LoVo (cell line): ENCODE data around the gene FBXW2.

Experiments used
- DNase-seq: peaks from one replicate; pipeline ENCODE4 v3.0.0-alpha.2; 2016; ENCODE audit warnings: low spot score

FBXW2 gene

DNA sequence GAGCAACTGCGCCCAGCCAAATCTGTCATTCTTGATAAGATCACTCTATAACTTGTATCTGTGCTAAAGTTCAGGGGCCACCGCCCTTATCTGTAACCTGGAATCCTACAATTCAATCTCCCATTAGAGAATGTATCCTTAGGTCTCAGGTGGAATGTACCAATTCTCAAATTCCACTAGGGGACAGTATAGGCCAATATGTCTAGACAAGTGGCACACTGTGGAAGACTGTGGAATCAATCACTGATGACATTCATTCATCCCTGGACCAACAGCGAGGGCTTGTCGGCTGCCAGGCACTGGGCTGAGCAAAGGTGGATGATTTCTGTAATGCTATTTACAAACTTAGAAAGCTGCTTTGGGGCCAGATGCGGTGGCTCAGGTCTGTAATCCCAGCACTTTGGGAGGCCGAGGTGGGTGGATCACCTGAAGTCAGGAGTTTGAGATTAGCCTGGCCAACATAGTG lies 50.2 kb downstream of the FBXW2 start:
- DNase-seq = peak; percentile 30

DNA sequence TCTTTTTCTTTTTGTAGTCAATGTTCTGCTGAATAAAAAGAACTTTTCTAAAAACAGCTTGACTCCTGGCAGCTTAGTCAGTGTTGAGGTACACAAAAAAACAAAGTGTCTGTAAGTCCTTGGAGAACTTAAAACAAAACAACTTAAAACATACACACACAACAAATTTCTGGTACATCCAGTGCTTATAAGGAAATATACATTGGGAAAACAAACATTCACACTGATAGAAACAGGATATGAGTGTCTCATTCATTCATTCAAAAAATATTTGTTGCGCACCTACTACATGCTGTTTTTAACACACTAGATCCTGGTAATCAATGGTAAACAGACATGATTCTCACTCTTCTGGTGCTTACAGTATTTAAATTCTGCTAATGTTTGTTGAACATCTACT lies 51.5 kb downstream of the FBXW2 start:
- DNase-seq = no peak

DNA sequence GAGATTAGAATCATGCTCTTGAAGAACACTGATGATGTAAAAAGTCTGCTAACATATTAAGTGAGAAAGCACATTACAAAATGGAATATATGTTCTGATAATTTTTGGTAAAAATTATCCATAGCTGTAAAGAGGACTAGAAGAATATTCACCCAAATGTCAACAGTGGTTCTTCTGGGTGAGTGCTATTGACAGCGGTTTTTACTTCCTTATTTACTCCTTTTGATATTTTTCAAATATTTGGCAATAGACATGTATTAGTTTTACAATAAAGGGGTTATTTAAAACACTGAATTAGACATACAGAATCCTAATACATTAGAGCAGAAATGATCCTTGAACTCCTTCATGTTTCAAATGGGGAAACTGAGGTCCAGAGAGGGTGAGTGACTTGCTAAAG lies 52.0 kb downstream of the FBXW2 start:
- DNase-seq = no peak

DNA sequence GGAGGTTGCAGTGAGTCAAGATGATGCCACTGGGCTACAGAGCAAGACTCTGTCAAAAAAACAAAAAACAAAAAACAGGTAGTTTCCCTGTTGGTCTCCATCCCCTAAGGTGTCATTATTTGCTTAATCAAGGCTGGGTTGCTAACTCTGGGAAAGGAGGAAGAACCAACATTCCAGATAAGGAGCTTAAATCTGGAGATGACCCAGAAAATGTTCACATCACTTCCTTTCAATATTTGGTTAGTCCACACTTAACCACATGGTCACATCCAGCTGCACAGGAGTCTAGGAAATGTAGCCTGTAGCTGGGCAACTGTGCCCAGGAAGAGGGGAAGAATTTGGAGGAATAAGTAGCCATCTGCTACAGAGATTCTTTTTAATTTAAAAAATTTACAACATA lies 53.1 kb downstream of the FBXW2 start:
- no peak for DNase-seq

DNA sequence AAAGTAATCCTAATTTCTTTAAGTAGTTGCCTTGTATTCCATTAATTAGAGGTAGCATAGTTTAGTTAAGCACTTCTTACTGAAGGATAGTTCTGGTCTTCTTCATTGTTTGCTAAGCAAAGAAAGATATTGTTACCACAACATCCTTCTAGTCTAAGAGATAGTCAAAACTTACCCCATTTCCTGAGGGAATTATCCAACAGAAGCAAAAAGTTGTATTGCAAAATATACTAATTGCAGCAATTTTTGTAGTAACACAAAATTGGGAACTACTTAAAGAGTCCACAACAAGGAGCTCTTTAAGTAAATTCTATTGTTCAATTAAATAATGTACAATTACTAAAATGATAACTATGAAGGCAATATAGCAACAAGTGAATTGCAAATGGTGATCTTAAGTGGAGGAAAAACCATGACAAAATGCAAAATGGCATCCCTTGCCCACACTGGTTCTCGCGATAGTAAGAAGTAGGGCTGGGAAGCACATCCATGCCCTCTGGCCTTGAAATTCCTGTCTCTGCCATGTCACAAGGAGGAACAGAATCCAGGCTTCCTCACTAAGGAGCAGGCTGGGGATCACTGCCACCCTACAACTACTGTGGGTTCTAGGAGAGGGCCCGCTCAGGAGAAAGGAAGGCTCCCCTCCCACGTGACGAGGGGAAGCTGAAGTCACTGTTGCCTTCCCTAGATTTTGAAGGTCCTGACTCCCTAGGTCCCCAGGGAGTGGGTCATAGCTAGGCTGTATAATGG lies 55.6 kb downstream of the FBXW2 start:
- DNase-seq = no peak

DNA sequence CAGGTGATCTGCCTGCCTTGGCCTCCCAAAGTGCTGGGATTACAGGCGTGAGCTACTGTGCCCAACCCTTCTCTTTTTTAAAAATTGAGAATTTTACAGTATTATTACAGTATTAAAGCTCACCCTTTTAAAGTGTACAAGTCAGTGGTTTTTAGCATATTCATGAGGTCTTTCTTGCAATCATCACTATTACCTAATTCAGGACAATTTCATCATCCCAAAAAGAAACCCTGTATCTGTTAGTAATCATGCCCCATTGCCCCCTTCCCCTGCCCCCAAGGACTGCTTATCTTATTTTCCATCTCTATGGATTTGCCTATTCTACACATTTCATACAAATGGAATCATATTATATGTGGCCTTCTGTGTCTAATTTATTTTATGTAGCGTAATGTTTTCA lies 56.3 kb downstream of the FBXW2 start:
- DNase-seq = no peak

DNA sequence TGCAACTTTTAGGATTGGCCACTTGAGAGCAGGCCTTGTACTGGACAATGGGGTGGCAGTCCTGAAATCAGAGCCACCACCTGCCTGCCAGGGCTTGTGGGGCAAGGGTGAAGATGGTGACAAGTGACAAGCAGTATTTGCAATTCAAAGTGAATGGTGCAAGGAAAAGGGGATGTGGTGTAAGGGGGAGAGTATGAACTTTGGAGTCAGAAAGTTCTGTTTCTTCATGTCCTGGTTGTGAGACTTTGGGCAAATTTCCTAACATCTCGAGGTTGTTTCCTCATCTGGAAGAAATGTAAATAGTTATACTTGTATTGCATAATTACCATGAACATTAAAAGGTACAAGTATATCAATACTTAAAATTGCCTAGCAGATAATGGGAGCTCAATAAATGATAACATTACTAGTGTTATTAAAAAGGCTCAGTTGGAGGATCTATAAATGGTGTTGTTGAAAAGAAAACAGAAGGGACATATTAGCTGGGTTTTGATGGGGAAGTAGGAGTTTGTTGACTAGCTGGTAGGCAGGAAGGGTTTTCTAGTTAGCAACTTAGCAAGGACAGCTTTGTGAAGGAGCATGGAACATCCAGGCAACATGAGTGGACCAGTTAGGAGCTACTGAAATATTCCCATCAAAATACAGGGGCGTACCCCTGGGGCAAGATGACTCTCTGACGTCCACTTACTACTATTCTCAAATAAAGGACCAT lies 57.6 kb downstream of the FBXW2 start:
- no peak for DNase-seq

DNA sequence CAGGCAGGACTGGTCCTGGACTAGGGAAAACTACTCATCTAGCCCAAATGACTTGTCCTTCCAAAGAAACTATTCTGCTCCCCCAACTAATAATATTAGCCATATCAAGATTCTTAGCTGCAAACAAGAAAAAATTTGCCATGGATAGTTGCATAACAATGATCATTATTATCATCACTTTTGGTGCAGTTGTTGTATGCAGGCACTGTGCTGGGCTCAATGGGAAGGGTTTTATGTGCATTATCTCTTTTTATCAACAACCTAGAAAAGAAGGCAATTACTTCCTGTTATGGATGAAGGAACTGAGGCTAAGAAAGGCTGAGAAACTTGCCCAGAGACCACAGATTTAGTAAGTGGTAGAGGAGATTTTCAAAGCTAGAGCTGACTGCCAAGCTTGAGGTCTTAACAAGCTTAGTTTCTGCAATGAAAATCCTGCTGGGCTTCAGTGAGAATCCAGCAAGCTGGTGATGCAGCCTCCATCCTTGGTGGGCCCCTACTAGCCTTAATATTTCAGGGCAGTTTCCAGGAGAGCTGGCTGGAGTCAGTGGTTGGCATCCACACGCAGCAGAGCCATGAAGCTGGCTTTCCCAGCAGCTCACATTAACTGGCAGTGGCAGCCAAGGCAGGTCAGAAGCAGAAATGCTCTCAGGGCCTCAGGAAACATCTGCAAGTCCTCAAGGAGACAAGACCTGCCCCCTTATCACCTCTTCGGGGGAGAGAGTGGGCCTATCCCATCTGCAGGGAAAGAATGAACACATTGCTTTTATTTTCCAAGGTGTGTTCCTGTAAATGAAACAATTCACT lies 58.4 kb downstream of the FBXW2 start:
- DNase-seq = no peak

DNA sequence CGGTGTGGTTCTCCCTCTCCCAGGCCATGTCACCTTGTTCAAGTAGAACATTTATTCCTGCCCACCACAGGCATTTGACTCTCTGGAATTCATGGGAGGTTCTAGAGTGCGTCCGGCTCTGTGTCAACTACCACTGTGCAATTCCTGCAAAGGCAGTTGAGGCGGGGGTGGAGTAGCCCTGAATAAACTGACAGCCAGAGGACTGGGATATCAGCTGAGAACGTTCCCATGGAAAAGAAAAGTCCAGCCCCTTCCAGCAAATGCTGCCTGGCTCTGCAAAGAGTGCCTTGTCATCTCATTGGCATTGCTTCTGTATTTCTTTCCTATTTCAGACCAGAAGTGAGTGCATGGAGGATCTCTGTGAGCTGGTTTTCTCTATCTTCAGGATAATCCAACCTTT lies 60.0 kb downstream of the FBXW2 start:
- DNase-seq = no peak

DNA sequence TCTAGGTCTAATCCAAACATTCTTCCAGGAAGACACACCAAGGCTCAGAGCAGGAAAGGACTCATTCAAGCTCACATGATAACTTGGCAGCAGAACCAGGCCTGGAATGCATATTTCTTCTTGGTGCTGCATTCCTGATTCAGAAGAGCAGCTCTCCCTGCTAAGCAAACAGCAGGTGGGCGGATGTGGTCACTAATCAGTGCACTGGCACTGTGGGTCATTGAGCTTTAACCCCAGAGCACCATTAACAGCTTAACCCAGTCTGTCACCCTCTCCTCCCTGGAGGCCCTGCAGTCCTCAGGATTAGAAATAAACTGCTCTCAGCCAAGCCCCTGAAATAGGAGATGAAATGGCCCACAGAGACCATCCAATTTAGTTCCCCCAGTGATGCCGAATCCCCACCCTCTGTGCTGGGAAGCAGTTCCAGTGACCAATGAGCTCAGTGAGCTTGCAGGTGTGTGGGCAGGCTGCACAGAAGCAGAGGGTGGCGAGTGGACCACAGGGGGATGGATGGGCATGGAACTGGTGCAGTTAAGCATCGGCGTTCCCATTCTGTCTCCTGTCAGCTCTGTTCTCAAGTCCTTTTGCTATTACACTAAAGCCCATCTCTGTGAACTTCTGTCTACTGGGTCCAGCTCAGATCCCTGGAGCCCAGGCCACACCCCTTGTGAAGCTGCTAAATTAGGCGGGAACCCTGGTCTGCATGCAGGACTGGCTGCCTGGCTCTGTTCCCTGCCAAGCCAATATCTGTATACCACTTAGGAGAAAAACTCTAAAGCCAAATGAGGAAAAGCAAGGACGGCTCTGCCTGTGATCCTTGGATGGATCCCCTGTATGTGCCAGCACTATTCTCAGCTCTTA lies 62.3 kb downstream of the FBXW2 start:
- no peak for DNase-seq

DNA sequence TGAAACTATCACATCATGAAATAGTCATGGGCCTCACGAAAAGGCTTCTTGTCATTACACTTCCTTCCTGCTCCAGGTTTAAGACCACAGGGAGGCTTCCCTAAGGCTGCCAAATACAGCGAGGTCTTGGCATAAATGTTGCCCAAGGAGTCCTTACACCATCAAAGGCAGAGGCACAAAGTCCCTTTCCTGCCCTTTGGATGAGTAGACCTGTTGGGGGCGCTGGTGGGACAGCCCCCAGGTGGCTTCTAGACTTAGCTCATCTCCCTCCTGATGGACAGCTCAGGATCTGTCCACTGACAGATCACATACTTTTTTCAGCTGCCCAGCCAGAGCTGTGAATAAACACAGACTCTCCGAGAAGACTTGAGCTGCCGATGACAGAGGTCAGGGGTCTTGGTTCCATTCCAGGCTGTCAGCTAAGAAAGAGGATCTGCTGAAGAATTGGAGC lies 63.4 kb downstream of the FBXW2 start:
- DNase-seq = no peak

DNA sequence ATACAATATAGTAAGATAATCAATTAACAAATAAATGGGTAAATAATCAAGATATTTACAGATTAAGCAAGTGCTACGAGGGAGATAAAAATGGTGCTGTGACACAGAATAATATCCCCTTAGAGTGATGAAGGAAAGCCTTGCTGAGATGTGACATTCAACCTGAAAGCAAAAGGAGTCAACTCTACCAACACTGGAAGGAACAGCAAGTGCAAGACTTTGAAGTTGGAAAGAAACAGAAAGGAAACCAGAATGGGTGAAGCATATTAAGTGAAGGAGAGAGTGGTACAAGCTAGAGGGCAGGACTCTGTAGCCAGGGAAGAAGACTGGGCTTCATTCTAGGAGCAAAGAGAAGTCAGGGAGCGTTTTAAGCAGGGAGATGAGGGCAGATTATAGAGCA lies 66.7 kb downstream of the FBXW2 start:
- no peak for DNase-seq

DNA sequence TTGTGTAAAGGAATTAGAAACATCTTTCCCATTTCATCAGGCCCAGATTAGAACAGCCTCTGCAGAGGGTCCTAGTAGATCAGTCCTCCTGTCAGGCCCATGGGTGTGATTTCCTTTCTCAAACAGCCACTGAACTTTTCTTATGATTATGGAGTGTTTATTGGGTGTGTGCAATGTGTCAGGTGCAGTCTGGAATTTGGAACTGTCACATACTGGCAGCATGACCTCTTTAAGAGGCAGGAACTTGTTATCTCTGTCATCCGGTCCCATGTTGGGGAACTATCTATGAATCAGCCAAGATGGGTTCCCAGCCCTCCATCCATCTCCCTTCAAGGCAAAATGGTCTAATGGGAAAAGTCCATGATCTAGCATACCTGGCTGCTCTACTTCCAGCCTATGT lies 67.3 kb downstream of the FBXW2 start:
- no peak for DNase-seq

DNA sequence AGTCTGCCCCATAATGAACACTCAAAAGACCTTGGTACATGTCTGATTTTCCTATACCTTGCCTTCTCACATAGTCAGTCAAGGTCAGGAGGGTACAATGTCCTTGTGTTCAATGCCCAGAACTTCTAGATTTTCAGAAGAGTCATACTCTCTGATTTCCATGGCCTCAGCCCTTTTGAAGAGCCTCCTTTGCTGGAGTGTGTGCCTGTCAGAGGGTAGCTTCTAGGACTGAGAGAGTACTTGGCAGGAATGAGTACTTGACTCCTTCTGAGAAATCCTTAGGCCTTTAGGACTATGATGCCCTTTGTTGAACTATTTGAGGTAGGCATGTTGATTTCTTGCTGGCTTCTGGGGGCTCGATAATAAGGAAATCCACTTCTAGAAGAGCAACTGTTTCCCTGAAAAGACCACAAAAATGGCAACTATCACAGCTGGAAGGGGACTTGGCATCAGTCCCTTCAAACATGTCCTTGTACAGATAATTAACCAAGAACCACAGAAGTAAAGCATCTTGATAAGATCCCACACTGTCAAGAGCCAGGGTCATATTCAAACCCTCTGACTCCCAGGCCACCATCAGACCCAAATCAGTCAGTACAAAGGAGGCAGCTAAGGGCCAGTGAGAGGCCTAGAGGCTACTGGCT lies 68.3 kb downstream of the FBXW2 start:
- DNase-seq = no peak

DNA sequence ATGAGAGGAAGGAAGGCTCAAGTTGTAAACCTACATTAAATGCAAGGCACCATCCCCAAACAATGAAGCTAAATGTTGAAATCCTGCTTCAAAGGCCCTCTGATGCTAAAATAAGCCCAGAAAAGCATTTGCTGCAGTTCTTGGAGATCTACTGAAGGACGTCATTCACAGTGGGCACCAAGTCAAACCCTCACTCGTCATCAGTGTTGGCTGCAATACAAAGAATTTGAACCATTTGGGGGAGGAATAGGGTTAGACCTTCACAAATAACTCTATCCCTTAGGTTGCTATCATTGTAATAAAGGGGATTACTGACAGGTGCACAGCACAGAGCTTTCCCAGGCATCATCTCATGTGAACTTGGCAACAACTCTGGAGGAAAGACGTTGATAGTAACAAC lies 69.7 kb downstream of the FBXW2 start:
- DNase-seq = no peak

DNA sequence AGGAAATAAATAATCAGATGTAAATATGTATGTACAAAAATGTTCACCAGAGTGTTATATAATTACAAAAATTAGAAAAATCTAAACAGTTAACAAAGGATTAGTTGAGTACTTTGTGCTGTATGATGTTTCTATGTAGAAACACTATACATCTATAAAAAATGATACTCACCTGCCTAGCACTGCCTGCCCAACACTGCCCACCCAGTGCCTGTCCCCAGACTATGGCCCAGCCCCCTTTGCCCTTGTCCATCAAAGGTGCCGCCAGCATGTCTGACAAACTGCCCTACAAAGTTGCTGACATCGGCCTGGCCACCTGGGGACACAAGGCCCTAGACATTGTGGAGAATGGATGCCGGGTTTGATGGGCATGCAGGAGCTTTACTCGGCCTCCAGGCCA lies 72.8 kb downstream of the FBXW2 start:
- no peak for DNase-seq

DNA sequence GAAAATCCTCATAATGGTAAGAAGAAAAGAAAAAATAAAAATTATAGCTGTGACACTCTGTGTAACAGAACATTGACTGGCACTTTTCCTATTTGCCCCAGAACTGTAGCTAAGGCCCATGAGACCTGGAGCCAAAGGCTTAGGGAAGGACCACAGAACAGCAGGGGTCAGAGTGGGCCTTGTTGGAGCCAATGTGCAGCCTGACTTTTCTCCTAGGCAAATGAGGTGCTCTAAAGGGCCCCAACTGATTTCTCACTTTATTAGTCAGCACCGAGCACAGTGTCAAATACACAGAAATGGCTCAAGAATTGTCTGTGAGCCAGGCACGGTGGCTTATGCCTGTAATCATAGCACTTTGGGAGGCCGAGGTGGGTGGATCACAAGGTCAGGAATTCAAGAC lies 74.9 kb downstream of the FBXW2 start:
- DNase-seq = no peak

DNA sequence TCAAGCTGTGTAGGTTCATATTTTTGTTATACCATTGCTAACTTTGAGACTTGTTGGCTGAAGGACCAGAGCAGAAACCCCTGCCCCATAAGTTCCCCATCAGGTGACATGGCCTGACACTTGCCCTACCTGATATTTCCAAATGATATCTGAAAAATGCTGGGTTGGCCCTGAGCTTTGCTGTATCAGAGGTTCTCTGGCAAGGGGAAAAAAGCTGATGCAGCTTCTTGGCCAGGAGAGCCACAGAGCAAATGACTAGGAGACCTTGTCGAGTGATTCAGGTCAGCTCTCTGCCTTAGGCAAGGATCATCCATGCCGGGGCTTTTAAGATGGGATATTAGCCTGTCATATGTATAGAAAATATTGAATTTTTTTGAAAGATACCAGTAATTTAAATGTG lies 76.0 kb downstream of the FBXW2 start:
- no peak for DNase-seq

DNA sequence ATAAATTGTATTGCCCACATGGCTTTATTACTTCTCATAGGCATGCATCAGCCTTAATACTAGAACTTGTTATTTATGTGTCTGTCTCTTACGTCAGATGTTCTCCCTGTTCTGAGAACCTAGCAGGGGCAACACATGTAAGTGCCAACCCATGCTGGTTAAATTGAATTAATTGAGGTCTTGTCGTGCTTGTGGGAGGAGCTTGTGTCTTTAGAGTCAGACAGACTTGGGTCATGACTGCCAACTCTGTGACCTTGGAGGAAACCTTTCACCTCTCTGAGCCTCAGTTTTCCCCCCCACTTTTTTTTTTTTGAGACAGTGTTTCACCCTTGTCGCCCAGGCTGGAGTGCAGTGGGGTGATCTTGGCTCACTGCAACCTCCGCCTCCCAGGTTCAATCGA lies 76.7 kb downstream of the FBXW2 start:
- no peak for DNase-seq

DNA sequence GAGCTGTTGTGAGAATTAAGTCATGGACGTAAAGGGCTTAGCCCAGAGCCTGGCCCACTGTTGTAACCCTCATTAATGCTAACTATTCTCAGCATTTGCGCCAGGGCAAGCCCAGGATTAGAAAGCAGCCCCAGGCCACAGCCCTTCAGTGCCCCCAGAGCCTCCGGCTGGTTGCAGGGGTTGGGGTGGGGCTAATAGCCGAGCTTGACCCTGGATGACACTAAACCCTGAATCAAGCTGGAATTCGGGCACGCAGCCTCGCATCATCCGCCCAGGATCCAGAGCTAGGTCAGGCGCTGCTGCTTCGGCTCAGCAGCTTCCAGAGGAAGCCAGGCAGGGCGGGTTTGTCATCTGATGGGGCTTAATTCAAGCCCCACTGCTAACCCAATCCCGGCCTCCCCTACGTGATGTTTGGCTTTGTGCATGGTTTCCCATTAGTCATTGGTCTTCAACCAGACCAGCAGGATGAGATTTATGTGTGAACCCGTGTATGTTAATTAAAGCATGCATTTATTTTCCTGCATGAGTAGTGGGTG lies 77.8 kb downstream of the FBXW2 start:
- DNase-seq = no peak

DNA sequence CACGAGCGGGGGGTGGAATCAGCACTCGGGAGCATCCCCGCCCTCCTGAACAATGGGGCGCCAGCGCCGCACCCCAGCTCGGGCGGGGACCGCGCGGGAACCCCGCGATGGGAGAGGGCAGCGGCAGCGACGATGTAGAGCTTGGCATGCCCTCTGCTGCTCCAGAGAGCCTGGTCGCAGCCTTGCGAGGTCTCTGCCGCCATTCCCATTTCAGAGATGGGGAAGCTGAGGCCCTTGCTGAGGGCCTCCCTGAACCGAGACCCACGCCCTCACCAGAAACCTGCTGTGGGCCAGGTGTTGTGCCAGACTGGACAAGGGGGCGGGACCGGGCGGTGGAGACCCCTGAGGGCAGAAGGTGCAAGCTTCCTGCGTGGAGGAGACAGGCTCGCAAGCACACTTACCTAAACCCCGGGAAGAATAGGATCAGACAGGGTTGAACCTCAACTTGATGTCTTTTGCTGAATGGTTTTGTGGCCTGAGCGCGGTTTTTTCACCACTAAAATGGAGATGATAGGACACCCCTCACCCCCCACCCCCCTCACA lies 78.3 kb downstream of the FBXW2 start:
- no peak for DNase-seq
